HepG2 (cell line): ENCODE results near the gene SLC25A15. TPM values are rescaled to one million over a fixed set of nuclear protein-coding genes. Genes with fewer than 3 reads are reported as not detected.

ENCODE experiments used
- ARID2 ChIP-seq: sonication (generic); formaldehyde crosslinking; IDR thresholded peaks from 2 replicates; pipeline ENCODE4 v1.8.1; 2022; ENCODE audit warnings: mild to moderate bottlenecking, missing genetic modification reagents, borderline replicate concordance
- ATF7-NPFF ChIP-seq: sonication (generic); formaldehyde crosslinking; IDR thresholded peaks from 2 replicates; pipeline ENCODE4 v1.8.1; 2023; ENCODE audit warnings: mild to moderate bottlenecking, low read depth, missing genetic modification reagents, moderate library complexity
- CBFB ChIP-seq: sonication (generic); formaldehyde crosslinking; IDR thresholded peaks from 2 replicates; pipeline ENCODE4 v1.4.0; 2020; ENCODE audit warnings: missing genetic modification reagents
- DR1 ChIP-seq: sonication (generic); formaldehyde crosslinking; IDR thresholded peaks from 2 replicates; pipeline ENCODE4 v1.8.0; 2021; ENCODE audit warnings: mild to moderate bottlenecking, missing genetic modification reagents, inconsistent platforms
- FLYWCH1 ChIP-seq: sonication (generic); formaldehyde crosslinking; IDR thresholded peaks from 2 replicates; pipeline ENCODE4 v1.8.1; 2023; ENCODE audit warnings: mild to moderate bottlenecking, missing genetic modification reagents
- FOXO4 ChIP-seq: sonication (generic); formaldehyde crosslinking; conservative IDR thresholded peaks from 2 replicates; pipeline ENCODE4 v1.8.1; 2023; ENCODE audit warnings: missing genetic modification reagents
- GATAD1 ChIP-seq: IDR thresholded peaks from 2 replicates; pipeline ENCODE4 v1.6.1; 2016; ENCODE audit warnings: missing genetic modification reagents, missing compliant biosample characterization
- GPN1 ChIP-seq: sonication (generic); formaldehyde crosslinking; IDR thresholded peaks from 2 replicates; pipeline ENCODE4 v1.5.1; 2020; ENCODE audit warnings: missing genetic modification reagents, borderline replicate concordance
- HDAC2 ChIP-seq: sonication (generic); formaldehyde crosslinking; IDR thresholded peaks from 2 replicates; pipeline ENCODE4 v1.4.0; 2020; ENCODE audit warnings: missing genetic modification reagents
- IRX3 ChIP-seq: sonication (generic); formaldehyde crosslinking; IDR thresholded peaks from 2 replicates; pipeline ENCODE4 v1.8.1; 2023; ENCODE audit warnings: mild to moderate bottlenecking, low read depth, missing genetic modification reagents, borderline replicate concordance
- MXD3 ChIP-seq: IDR thresholded peaks from 2 replicates; pipeline ENCODE4 v1.6.1; 2016; ENCODE audit warnings: mild to moderate bottlenecking, missing biosample characterization, missing genetic modification reagents
- SP2 ChIP-seq: sonication (generic); formaldehyde crosslinking; IDR thresholded peaks from 2 replicates; pipeline ENCODE4 v1.5.1; 2020; ENCODE audit warnings: mild to moderate bottlenecking, missing genetic modification reagents
- ZBTB4 ChIP-seq: sonication (generic); formaldehyde crosslinking; IDR thresholded peaks from 2 replicates; pipeline ENCODE4 v1.4.0; 2020; ENCODE audit warnings: missing genetic modification reagents, mild to moderate bottlenecking, borderline replicate concordance
- ZFP82 ChIP-seq: sonication (generic); formaldehyde crosslinking; IDR thresholded peaks from 2 replicates; pipeline ENCODE4 v1.5.1; 2020; ENCODE audit warnings: mild to moderate bottlenecking, missing genetic modification reagents, borderline replicate concordance
- ZMYM3 ChIP-seq: sonication (generic); formaldehyde crosslinking; IDR thresholded peaks from 2 replicates; pipeline ENCODE4 v1.5.1; 2020; ENCODE audit warnings: mild to moderate bottlenecking, missing genetic modification reagents
- ZNF326 ChIP-seq: sonication (generic); formaldehyde crosslinking; IDR thresholded peaks from 2 replicates; pipeline ENCODE4 v1.4.0; 2020; ENCODE audit warnings: missing genetic modification reagents, borderline replicate concordance
- ZNF446 ChIP-seq: sonication (generic); formaldehyde crosslinking; IDR thresholded peaks from 2 replicates; pipeline ENCODE4 v1.5.0; 2020; ENCODE audit warnings: mild to moderate bottlenecking, missing genetic modification reagents
- ZNF772 ChIP-seq: sonication (generic); formaldehyde crosslinking; IDR thresholded peaks from 2 replicates; pipeline ENCODE4 v1.5.0; 2020; ENCODE audit warnings: mild to moderate bottlenecking, missing genetic modification reagents
- ZNF891 ChIP-seq: sonication (generic); formaldehyde crosslinking; IDR thresholded peaks from 2 replicates; pipeline ENCODE4 v1.5.0; 2020; ENCODE audit warnings: mild to moderate bottlenecking, missing genetic modification reagents
- polyA plus RNA-seq, 8 experiments: library from polyadenylated mRNA; depleted of rRNA in 3 of 8; stranded (reverse) in 7 of 8; unstranded in 1 of 8; fragments of >200 nt; fragmentation: Illumina TruSeq in 4 of 8; extraction: Trizol in 4 of 8; gene quantifications; 2 replicates each; pipeline versions ENCODE4 v1.2.1 to v1.2.3, GENCODE V29; 2011 to 2016; ENCODE audit warnings: low read depth in 4 of 8, missing spikeins in 1 of 8, mixed read lengths in 1 of 8; ENCODE audit not compliant: insufficient read depth in 1 of 8
- total RNA-seq, 5 experiments: library from RNA; depleted of rRNA; stranded (reverse); fragments of >200 nt; fragmentation: Illumina TruSeq; extraction: Trizol; gene quantifications; 2 replicates each; pipeline ENCODE4 v1.2.3, GENCODE V29; 2016; ENCODE audit warnings: low read depth in 1 of 5
- TF ChIP-seq, protein P1 (sequence below): sonication (generic); formaldehyde crosslinking; IDR thresholded peaks from 2 replicates; pipeline ENCODE4 v1.4.0; 2020; ENCODE audit warnings: mild to moderate bottlenecking, low read depth, missing genetic modification reagents
- TF ChIP-seq, protein P2 (sequence below): sonication (generic); formaldehyde crosslinking; IDR thresholded peaks from 2 replicates; pipeline ENCODE4 v1.4.0; 2020; ENCODE audit warnings: missing genetic modification reagents

SLC25A15 gene
- total and polyA plus RNA-seq, 2 of the 13 experiments (the other 11 are each of a cell fraction or from before 2014, with no cell fraction given), result 17.3 to 39.1 TPM

DNA sequence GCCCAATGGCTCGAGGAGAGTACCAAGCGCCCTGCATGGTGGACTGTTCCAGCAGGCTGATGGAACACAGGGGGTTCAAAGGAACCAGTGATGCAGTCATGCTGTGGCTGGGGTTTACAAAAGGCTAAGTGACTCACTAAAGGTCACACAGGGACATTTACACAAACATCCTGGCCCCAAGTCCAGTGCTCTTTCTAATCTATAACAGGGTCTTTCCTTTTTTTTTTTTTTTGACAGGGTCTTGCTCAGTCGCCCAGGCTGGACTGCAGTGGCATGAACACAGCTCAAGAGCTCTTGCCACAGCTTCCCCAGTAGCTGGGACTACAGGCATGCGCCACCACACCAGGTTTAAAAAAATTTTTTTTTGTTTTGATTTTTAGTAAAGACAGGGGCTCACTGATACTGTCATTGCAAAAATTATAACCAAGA, 2.8 kb upstream of the SLC25A15 start (continued):
- TF ChIP-seq ZBTB4 (no peak), ZNF326 (CRISPR knock-in tag) (no peak), ZNF772 (CRISPR knock-in tag) (no peak), ATF7-NPFF (CRISPR knock-in tag) (no peak), IRX3 (no peak), GATAD1 (CRISPR knock-in tag) (no peak), ARID2 (CRISPR knock-in tag) (no peak), ZNF891 (CRISPR knock-in tag) (no peak), CBFB (CRISPR knock-in tag) (no peak), SP2 (CRISPR knock-in tag) (no peak), HDAC2 (peak; percentile 82), ZMYM3 (peak; percentile 87), ZNF446 (no peak), GPN1 (CRISPR knock-in tag) (no peak), ZFP82 (CRISPR knock-in tag) (no peak), DR1 (CRISPR knock-in tag) (no peak), FLYWCH1 (CRISPR knock-in tag) (no peak), MXD3 (CRISPR knock-in tag) (no peak), FOXO4 (CRISPR knock-in tag) (no peak)
- TF ChIP-seq, protein P1, sequence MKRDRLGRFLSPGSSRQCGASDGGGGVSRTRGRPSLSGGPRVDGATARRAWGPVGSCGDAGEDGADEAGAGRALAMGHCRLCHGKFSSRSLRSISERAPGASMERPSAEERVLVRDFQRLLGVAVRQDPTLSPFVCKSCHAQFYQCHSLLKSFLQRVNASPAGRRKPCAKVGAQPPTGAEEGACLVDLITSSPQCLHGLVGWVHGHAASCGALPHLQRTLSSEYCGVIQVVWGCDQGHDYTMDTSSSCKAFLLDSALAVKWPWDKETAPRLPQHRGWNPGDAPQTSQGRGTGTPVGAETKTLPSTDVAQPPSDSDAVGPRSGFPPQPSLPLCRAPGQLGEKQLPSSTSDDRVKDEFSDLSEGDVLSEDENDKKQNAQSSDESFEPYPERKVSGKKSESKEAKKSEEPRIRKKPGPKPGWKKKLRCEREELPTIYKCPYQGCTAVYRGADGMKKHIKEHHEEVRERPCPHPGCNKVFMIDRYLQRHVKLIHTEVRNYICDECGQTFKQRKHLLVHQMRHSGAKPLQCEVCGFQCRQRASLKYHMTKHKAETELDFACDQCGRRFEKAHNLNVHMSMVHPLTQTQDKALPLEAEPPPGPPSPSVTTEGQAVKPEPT, result no peak
- TF ChIP-seq, protein P2, sequence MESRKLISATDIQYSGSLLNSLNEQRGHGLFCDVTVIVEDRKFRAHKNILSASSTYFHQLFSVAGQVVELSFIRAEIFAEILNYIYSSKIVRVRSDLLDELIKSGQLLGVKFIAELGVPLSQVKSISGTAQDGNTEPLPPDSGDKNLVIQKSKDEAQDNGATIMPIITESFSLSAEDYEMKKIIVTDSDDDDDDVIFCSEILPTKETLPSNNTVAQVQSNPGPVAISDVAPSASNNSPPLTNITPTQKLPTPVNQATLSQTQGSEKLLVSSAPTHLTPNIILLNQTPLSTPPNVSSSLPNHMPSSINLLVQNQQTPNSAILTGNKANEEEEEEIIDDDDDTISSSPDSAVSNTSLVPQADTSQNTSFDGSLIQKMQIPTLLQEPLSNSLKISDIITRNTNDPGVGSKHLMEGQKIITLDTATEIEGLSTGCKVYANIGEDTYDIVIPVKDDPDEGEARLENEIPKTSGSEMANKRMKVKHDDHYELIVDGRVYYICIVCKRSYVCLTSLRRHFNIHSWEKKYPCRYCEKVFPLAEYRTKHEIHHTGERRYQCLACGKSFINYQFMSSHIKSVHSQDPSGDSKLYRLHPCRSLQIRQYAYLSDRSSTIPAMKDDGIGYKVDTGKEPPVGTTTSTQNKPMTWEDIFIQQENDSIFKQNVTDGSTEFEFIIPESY (CRISPR knock-in tag), result no peak; the same call in 1 of the 2 replicates
